Urothelium cell line (cell line): ENCODE data around the gene ADH1A.
"Not testable (repeated sequence)": the region's sequence is repeated elsewhere in the genome, so short reads cannot be mapped to it uniquely, and the experiment has no call there.

ENCODE experiments used
- DNase-seq: peaks from one replicate; pipeline ENCODE4 v3.0.0; 2011; ENCODE audit warnings: low spot score, mixed read lengths
- FAIRE-seq: peaks from 2 replicates; lab custom pipeline; 2011; peaks lifted over from hg19 to GRCh38; lab: Jason Lieb, UNC

Gene ADH1A

DNA sequence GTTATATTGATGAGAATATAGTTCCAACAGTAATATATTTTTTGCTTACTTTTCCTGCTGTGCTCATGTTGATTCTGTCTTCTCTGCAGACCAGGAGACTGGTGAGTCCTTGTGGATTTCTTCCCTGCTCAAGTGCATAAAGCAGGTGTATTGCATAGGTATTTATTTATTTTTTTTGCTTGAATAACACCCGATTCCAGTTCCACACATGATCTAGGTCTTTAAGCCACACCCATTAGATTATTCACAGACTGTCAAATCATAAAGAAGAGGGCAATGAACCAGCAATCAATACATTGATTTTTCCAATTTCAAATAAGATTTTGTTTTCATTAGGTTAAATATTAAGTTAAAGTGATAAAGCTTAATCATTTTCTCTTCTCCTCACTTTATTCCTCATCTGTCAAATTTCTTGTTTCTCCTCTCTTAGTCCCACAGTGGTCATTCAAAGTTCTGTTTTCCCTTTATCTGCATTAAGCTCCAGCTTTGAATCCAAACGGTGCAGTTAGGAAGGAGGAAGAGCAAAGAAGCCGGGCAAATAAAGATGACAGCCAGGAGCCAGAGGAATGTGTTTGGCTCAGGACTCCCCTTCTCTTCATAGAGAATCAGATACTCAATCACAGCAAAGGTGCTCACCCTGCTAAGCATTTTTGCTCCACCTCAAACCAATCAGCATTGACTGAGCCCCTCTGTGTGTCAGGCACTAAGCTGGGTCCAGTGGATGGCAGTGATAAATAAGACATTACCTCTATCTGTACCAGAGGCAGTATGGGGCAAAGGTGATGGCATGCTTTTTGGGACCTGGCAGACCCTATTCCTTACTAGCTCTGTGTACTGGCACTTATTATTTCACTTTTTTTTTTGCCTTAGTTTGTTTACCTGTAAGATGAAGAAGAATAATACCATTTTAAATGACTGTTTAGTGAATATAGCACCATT is at the start of gene ADH1A:
TSS of gene ADH1A (minus strand) at position 138 of the 939 bp plus-strand sequence. CDS start at position 67, 71 bp downstream.
- FAIRE-seq, result no peak

DNA sequence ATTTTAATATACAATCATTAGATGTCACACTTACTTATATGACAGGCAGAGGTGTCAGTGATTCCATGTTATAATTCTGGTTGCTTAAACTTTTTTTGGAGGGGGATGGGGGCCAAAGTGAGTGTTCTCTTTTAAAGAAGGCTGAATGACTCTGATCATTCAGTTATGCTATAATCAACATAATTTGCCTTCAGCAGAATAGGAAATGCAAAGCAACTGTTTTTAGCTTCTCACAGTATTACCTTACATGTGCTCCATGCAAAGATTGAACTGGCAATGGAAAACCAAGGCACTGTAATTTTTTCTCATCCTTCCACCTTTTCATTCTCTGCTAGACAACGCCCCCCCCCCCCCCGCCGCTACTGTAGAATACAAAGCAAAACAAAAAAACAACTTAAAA is 48.4 kb upstream of the ADH1A start:
- FAIRE-seq (no peak), DNase-seq (no peak)

More for the DNA sequence above, at the start of gene ADH1A:
- no peak for DNase-seq

DNA sequence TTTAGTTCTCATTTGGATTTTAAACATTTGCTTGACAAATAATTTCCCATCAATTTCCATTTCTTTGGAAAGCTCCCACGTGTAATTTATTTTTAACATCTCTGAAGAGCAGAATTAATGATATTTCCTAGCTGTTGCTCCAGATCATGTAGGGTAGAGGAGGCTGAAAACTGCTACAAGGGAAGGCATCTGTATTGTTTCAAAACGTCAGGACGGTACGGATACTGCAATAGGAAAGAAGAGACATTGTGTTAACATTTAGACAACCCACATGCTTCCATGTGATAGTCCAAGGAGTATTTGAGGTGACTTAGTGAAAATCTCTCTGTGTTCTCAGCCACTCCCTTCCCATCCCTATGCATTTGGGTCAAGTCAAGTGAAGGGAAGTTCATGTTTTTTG is 45.8 kb upstream of the ADH1A start:
- FAIRE-seq, result peak; percentile 89
- no peak for DNase-seq

DNA sequence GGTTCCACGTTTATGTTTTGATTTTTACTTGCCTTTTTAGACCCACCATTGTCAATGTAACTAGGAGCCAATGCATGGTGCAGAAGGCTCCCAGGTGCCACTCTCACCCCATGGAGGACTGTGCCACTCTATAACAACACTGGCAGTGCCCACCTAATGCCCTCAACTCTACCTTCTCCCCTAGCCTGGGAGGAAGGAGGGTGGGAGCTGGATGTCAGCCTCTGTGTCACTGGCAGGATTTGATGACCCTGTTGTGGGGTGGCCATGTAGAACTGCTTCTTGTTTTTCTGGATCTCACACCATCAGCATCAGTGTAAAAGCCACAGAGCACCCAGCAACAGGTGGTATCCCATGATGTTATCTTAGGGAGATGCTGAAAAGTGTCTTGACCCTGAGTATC is 44.1 kb upstream of the ADH1A start:
- DNase-seq (no peak), FAIRE-seq (no peak)

DNA sequence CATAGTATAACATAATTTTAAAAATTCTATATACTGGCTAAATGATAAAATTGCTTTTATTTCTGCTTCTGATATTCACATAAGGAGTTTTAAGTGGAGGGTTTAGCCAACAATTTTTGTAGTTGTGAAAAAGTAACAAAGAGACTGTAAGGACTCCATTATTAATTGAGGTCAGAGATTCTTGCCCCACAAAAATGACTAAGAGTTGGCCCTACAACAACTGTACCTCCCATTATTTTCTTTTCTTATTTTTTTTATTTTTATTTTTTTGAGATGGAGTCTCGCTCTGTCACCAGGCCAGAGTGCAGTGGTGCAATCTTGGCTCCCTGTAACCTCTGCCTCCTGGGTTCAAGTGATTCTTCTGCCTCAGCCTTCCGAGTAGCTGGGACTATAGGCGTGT is 39.9 kb upstream of the ADH1A start:
- FAIRE-seq (no peak), DNase-seq (no peak)

- DNase-seq (no peak), FAIRE-seq (no peak)
These were observed 39.1 kb upstream of the ADH1A start for GRCh38 chr4:99329876-99330275.

DNA sequence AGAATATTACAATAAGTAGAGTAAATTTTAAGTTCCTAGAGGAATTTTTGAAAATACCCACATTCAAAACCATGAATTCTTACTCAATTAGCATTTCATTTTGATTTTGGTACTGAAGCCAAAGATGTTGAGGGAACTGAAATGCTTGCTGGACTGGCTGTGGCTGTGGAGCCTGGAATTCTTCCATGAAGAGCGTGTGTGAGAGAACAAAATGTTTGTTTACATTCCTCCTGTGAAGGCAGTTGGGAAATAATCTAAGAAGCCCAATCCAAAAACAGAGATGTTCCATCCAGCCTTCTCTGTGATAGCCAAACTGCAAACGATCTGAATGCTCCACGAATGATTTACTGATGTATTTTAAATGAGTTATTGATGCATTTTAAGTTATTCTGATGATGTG is 34.2 kb upstream of the ADH1A start:
- no peak for FAIRE-seq
- DNase-seq, result no peak

DNA sequence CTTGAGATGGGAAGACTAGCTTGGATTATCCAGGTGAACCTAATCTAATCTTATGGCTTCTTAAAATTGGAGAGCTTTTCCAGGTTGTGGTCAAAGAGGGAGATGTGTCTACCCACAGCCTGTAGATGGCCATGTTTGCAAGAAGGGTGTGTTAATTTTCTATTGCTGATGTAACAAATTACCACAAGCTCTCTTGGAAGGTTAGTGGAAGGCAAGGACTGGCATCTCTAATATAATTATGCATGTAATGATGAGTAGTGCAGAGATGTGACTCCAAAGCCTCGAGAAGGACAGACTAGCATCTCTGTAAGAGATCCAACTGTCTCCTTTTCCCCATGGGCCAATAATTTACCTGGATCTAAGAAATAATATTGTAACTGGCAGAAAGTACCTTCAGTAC is 33.6 kb upstream of the ADH1A start:
- DNase-seq (no peak), FAIRE-seq (no peak)

DNA sequence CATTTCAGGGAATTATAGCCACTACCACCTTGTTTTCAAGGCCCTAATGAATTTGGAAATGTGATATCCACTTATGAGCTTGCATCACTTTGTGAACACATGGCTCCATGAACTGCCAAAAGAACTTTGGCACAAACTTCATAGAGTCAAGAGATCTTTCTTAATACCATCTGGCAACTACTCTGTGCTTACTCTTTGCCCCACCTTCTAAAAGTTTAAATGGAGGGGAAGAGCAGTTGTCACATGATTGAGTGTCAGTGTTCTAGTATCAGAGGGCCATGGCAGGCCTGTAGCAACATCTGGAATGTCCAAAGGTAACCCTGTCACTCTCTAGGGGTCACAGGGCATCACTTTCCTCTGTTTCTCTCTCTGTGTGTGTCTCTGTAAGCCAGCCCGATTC is 33.0 kb upstream of the ADH1A start:
- DNase-seq, result no peak

GRCh38 chr4:99321241-99322191 is 30.7 kb upstream of the ADH1A start, which contains the start of gene ADH1B:
Gene ADH1B, minus strand, starts transcription at chr4:99321401. Its CDS starts 70 bp downstream, at chr4:99321331.
- no peak for FAIRE-seq
- no peak for DNase-seq

More for the DNA sequence above, 33.0 kb upstream of the ADH1A start:
- FAIRE-seq, result no peak

DNA sequence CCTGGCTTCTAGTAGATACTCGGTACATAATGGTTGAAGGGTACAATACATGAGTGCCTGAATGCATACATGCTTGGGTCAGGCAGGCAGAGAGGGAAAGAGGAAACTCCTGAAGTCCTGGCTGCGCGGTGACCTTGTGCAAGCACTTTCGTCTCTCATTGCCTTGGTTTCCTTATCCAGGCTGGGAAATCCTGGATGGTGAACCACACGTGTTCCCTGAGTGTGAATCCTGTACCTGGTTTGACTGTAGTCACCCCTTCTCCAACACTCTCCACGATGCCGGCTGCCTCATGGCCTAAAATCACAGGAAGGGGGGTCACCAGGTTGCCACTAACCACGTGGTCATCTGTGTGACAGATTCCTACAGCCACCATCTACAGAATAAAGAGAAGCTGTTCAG is 27.0 kb upstream of the ADH1A start:
- not testable (repeated sequence) for DNase-seq, FAIRE-seq

GRCh38 chr4:99317354-99317753 is 26.6 kb upstream of the ADH1A start:
- DNase-seq (no peak), FAIRE-seq (no peak)

DNA sequence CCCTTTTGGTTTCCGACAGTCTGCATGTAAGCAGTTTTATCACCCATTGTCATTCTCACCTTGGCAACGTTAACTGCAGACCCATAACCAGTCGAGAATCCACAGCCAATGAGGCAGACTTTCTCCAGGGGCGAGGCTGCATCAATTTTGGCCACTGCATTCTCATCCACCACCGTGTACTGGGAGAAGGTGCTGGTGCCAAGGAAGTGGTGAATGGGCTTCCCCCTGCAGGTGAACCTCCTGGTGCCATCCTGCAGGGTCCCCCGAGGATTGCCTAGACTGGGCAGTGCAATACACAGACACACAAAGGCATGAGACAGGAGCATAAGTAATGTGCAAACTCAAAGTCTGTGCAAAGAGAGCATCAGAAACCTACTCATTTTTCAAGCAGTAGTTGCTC is 25.1 kb upstream of the ADH1A start:
- DNase-seq (no peak), FAIRE-seq (no peak)

DNA sequence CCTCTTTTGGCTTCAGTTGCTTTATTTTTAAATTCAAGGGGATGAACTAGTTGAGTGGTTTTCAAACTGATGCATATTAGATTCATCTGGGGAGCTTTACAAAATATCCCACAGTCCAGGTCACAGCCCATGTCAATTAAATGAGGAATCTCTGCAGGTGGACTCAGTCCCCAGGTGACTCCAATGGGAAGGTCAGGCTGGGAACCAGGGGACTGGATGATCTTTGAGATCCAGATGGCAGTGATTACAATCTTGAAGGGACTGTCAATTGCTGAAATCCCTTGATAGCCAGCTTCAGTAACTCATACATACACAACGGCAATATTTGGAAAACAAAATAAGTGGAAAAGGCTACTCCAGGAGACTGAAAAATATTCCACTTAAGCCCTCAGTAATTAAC is 23.4 kb upstream of the ADH1A start:
- DNase-seq (no peak), FAIRE-seq (no peak)

DNA sequence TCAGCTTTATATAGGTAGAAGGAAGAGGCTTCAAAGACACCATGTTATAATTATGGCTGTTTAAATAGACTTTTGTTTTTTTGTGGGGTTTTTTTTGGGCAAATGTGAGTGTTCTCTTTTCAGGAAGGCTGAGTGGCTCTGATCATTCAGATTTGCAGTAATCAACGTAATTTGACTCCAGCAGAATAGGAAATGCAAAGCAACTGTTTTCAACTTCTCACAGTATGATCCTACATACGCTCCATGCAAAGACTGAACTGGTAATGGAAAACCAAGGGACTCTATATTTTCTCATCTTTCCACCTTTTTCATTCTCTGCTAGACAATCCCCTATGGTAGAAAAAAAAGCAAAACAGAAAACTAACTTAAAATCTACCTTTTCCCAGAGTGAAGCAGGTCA is 19.6 kb upstream of the ADH1A start:
- DNase-seq, result no peak
- no peak for FAIRE-seq

- FAIRE-seq, result no peak
- DNase-seq, result no peak
These were observed 15.0 kb upstream of the ADH1A start for GRCh38 chr4:99305638-99306400.

GRCh38 chr4:99301376-99302164 is 10.8 kb upstream of the ADH1A start:
- no peak for DNase-seq
- peak; percentile 30 for FAIRE-seq

- DNase-seq (peak; percentile 7), FAIRE-seq (no peak)
These were observed 10.1 kb upstream of the ADH1A start for GRCh38 chr4:99300934-99301333.

- DNase-seq (no peak), FAIRE-seq (no peak)
These were observed 2.6 kb upstream of the ADH1A start for GRCh38 chr4:99293357-99293756.

DNA sequence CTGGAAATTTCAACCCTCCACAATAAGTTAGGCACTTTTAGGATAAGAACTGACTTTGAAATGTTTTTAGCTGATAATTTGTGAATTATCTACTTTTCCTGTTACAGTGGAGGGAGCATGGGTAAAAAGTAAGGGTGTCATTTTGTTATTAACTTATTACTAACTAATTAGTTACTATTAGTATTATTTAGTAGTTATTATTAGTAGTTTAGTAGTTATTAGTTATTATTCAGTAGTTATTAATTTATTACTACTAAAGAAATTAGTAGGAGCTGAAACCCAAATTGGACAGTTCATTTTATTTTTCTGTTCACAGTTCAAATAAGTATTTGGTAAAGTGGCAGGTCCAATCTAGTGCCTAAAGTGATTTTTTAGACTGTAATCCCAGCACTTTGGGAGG is 5.4 kb downstream of the ADH1A start:
- DNase-seq (no peak), FAIRE-seq (no peak)
